ENCODE data around the gene SFTA2. TPM values are rescaled to one million over a fixed set of nuclear protein-coding genes. Genes with fewer than 3 reads are reported as not detected.
A peak's percentile ranks its signal among the peaks of the same experiment; 100 is the strongest.
"Not testable (repeated sequence)": the region's sequence is repeated elsewhere in the genome, so short reads cannot be mapped to it uniquely, and the experiment has no call there.

The SFTA2 gene
- total and polyA plus RNA-seq, 9 of the 15 experiments (the other 6 are each of a cell fraction or from before 2014, with no cell fraction given) = not detected

DNA sequence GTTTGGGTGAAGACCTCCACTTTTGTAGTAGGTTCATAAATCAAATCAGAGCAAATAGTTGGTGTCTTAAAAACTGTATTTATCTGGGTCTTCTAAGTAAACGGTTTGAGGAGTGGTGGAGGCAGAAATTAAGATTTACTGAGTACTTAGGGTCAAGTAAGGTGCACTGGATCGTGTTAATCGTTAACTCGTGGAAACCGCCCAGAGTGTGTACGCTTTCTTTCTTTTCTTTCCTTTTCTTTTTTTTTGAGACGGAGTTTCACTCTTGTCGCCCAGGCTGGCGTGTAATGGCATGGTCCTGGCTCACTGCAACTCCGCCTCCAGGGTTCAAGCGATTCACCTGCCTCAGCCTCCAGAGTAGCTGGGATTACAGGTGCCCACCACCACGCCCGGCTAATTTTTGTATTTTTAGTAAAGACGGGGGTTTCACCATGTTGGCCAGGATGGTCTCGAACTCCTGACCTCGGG lies 24.6 kb downstream of the SFTA2 start:
- DNase-seq (ENCODE audit: extremely low read depth in 1 of 4, low spot score in 3 of 4); ATAC-seq; CTCF ChIA-PET (ENCODE audit: low intra/inter-chr PET ratio); H4K20me1 ChIP-seq (replicated peaks; ENCODE audit: control insufficient read depth, insufficient read depth, low read length); in situ Hi-C loops (cut with MboI); FAIRE-seq; intact Hi-C loops (cut with micrococcal nuclease); H3K9me1 ChIP-seq (ENCODE audit: control insufficient read depth, insufficient read depth, low read length); H3K9me3 ChIP-seq (replicated peaks; ENCODE audit: control insufficient read depth, insufficient read depth, low read depth, low read length); H3K27me3 ChIP-seq (ENCODE audit: control insufficient read depth in 2 of 2, insufficient read depth in 2 of 2, low read length in 2 of 2): not testable (repeated sequence)
- Histone ChIP-seq H3K27ac (ENCODE audit: extremely low read depth, low read depth, low read length) (peak overlapping the region; percentile 71), H3K79me2 (ENCODE audit: control insufficient read depth, insufficient read depth, low read length) (peaks cover 15% of the 10 kb centered on the region), H2AFZ (ENCODE audit: low read depth, low read length) (peak overlapping the region; percentile 97), H3K4me2 (ENCODE audit: insufficient read depth, low read length) (peak overlapping the region; percentile 98), H3K36me3 (ENCODE audit: control insufficient read depth, insufficient read depth, low read length) (peaks cover 32% of the 10 kb centered on the region), H3K4me1 (replicated peaks in 1 of 2; ENCODE audit: control insufficient read depth in 2 of 2, insufficient read depth in 2 of 2, low read length in 2 of 2) (peaks cover 5 to 13% of the 10 kb centered on the region in 2 experiments; a peak in 4 of 5 replicates), H3K9ac (ENCODE audit: insufficient read depth in 1 of 2, low read depth in 2 of 2, low read length in 2 of 2) (peak overlapping the region; percentile 88 to 92), H3K4me3 (peak overlapping the region; percentile 76)
- 39% methylated on average over 16 of the region's 16 CpGs for WGBS (ENCODE audit: insufficient coverage, low coverage, missing lambda C conversion rate)
- BruUV-seq (replicated peaks) = TSS peak; percentile 88
- TF ChIP-seq GTF2A2 (tag; IDR thresholded peaks at IDR 0.05) (0 out of 2 replicates have a peak, but pooled peaks have one; percentile 59), MTF1 (CRISPR knock-in tag; IDR thresholded peaks at IDR 0.05; ENCODE audit: borderline replicate concordance) (0 out of 2 replicates have a peak, but pooled peaks have one; percentile 36), BACH1 (tag; IDR thresholded peaks at IDR 0.05) (0 out of 2 replicates have a peak, but pooled peaks have one; percentile 16), FOXA3 (CRISPR knock-in tag; conservative IDR thresholded peaks at IDR 0.05 in 1 of 2, IDR thresholded peaks at IDR 0.05 in 1 of 2) (peak in 1 of 2 experiments; percentile 70; a peak in 1 of 4 replicates), E2F3 (CRISPR knock-in tag; IDR thresholded peaks at IDR 0.05) (peak; percentile 5; the same call in 1 of the 2 replicates), CEBPB (tag; IDR thresholded peaks at IDR 0.05) (peak; percentile 52), MTA2 (IDR thresholded peaks at IDR 0.05; ENCODE audit: low read depth) (0 out of 2 replicates have a peak, but pooled peaks have one; percentile 7), ELF1 (tag; IDR thresholded peaks at IDR 0.05) (0 out of 2 replicates have a peak, but pooled peaks have one; percentile 11), CEBPG (CRISPR knock-in tag; IDR thresholded peaks at IDR 0.05) (peak; percentile 9; the same call in 1 of the 2 replicates), CEBPG (tag; conservative IDR thresholded peaks at IDR 0.05 in 1 of 2, IDR thresholded peaks at IDR 0.05 in 1 of 2) (peak in 1 of 2 experiments; percentile 5; a peak in 1 of 4 replicates), CHD1 (IDR thresholded peaks at IDR 0.05; ENCODE audit: low read length) (peak; percentile 6), PHB2 (IDR thresholded peaks at IDR 0.05; ENCODE audit: low read depth) (0 out of 2 replicates have a peak, but pooled peaks have one; percentile 8)
- TF ChIP-seq, protein P1, sequence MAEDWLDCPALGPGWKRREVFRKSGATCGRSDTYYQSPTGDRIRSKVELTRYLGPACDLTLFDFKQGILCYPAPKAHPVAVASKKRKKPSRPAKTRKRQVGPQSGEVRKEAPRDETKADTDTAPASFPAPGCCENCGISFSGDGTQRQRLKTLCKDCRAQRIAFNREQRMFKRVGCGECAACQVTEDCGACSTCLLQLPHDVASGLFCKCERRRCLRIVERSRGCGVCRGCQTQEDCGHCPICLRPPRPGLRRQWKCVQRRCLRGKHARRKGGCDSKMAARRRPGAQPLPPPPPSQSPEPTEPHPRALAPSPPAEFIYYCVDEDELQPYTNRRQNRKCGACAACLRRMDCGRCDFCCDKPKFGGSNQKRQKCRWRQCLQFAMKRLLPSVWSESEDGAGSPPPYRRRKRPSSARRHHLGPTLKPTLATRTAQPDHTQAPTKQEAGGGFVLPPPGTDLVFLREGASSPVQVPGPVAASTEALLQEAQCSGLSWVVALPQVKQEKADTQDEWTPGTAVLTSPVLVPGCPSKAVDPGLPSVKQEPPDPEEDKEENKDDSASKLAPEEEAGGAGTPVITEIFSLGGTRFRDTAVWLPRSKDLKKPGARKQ (CRISPR knock-in tag; IDR thresholded peaks at IDR 0.05) = 0 out of 2 replicates have a peak, but pooled peaks have one; percentile 18
- TF ChIP-seq, protein P2, sequence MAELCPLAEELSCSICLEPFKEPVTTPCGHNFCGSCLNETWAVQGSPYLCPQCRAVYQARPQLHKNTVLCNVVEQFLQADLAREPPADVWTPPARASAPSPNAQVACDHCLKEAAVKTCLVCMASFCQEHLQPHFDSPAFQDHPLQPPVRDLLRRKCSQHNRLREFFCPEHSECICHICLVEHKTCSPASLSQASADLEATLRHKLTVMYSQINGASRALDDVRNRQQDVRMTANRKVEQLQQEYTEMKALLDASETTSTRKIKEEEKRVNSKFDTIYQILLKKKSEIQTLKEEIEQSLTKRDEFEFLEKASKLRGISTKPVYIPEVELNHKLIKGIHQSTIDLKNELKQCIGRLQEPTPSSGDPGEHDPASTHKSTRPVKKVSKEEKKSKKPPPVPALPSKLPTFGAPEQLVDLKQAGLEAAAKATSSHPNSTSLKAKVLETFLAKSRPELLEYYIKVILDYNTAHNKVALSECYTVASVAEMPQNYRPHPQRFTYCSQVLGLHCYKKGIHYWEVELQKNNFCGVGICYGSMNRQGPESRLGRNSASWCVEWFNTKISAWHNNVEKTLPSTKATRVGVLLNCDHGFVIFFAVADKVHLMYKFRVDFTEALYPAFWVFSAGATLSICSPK (IDR thresholded peaks at IDR 0.05; ENCODE audit: borderline replicate concordance) = peak; percentile 87; the same call in 1 of the 2 replicates
- TF ChIP-seq, protein P3, sequence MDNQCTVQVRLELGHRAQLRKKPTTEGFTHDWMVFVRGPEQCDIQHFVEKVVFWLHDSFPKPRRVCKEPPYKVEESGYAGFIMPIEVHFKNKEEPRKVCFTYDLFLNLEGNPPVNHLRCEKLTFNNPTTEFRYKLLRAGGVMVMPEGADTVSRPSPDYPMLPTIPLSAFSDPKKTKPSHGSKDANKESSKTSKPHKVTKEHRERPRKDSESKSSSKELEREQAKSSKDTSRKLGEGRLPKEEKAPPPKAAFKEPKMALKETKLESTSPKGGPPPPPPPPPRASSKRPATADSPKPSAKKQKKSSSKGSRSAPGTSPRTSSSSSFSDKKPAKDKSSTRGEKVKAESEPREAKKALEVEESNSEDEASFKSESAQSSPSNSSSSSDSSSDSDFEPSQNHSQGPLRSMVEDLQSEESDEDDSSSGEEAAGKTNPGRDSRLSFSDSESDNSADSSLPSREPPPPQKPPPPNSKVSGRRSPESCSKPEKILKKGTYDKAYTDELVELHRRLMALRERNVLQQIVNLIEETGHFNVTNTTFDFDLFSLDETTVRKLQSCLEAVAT (IDR thresholded peaks at IDR 0.05) = peak; percentile 50 to 80; a peak in 3 of 4 replicates
- POLR2A ChIA-PET = interaction anchor here (0.5 to 2.5 kb wide), 15 partner anchors 8 to 191 kb away, joined by 3 to 17 read pairs (median 4); no protein-coding TSS in a partner anchor

Data from K562 (cell line).